OCI-LY7 (cell line): ENCODE data around the gene SNCA. TPM values are rescaled to one million over a fixed set of nuclear protein-coding genes. Genes with fewer than 3 reads are reported as not detected.

ENCODE experiments used
- BruUV-seq: library from RNA; stranded (reverse); fragments of 400-500 nt; replicated peaks from 2 replicates; lab custom pipeline; 2021; lab: Mats Ljungman, UMichigan
- CTCF ChIA-PET: fragments of 300-600 bp; sonication (Branson Sonifier 250); formaldehyde crosslinking; loops from one replicate; lab custom pipeline; 2022; ENCODE audit warnings: antibody characterized with exemption; ENCODE audit not compliant: unreplicated experiment; lab: Charles Lee
- POLR2A ChIA-PET: fragments of 300-600 bp; sonication (Branson Sonifier 250); formaldehyde crosslinking; loops from one replicate; lab custom pipeline; 2022; ENCODE audit warnings: antibody characterized with exemption; lab: Charles Lee
- DNase-seq: peaks from one replicate; pipeline ENCODE4 v3.0.0-alpha.2; 2015; ENCODE audit warnings: low spot score
- H2AFZ ChIP-seq: fragments of 200-600 bp; sonication (generic), shearing (Covaris generic); 2 replicates; pipeline ENCODE4 v1.6.1; 2014; ENCODE audit warnings: mild to moderate bottlenecking, antibody characterized with exemption, low read length, moderate library complexity
- H3K27ac ChIP-seq: fragments of 200-600 bp; sonication (generic); 2 replicates; pipeline ENCODE4 v1.5.1; 2014; ENCODE audit warnings: mixed run types, low read depth, mild to moderate bottlenecking, moderate library complexity, low read length, inconsistent platforms; ENCODE audit not compliant: poor library complexity, severe bottlenecking
- H3K36me3 ChIP-seq: fragments of 200-600 bp; sonication (generic); 2 replicates; pipeline ENCODE4 v1.6.1; 2014; ENCODE audit warnings: mild to moderate bottlenecking, antibody characterized with exemption, low read length, moderate library complexity, mixed read lengths; ENCODE audit not compliant: insufficient read depth
- H3K4me1 ChIP-seq: fragments of 200-600 bp; sonication (generic); 2 replicates; pipeline ENCODE4 v1.5.1; 2014; ENCODE audit warnings: mild to moderate bottlenecking, low read length; ENCODE audit not compliant: insufficient read depth, poor library complexity, severe bottlenecking
- H3K4me2 ChIP-seq: fragments of 200-600 bp; sonication (generic); 2 replicates; pipeline ENCODE4 v1.6.1; 2014; ENCODE audit warnings: mild to moderate bottlenecking, low read length
- H3K4me3 ChIP-seq: fragments of 200-600 bp; sonication (generic); 2 replicates; pipeline ENCODE4 v1.5.1; 2014; ENCODE audit warnings: mild to moderate bottlenecking, low read depth, low read length; ENCODE audit not compliant: poor library complexity, severe bottlenecking
- H3K79me2 ChIP-seq: fragments of 200-600 bp; sonication (generic); 2 replicates; pipeline ENCODE4 v1.6.1; 2016; ENCODE audit warnings: low read depth, mild to moderate bottlenecking, low read length, moderate library complexity, mixed read lengths; ENCODE audit not compliant: insufficient read depth
- H3K9me2 ChIP-seq: fragments of 200-600 bp; sonication (generic); 2 replicates; pipeline ENCODE4 v1.6.1; 2016; ENCODE audit warnings: mild to moderate bottlenecking, low read length, mixed read lengths; ENCODE audit not compliant: insufficient read depth
- H3K9me3 ChIP-seq: fragments of 200-600 bp; sonication (generic); 2 replicates; pipeline ENCODE4 v1.6.1; 2014; ENCODE audit warnings: mild to moderate bottlenecking, mixed run types, low read length, mixed read lengths
- H4K20me1 ChIP-seq: fragments of 200-600 bp; sonication (generic); 2 replicates; pipeline ENCODE4 v1.6.1; 2014; ENCODE audit warnings: mild to moderate bottlenecking, antibody characterized with exemption, low read length, moderate library complexity, mixed read lengths; ENCODE audit not compliant: insufficient read depth
- CTCF ChIP-seq: fragments of 200-600 bp; sonication (generic); conservative IDR thresholded peaks from 2 replicates; pipeline ENCODE4 v1.5.1; 2014; ENCODE audit warnings: mild to moderate bottlenecking, antibody characterized with exemption, low read length, moderate library complexity, mixed read lengths
- EZH2phosphoT487 ChIP-seq: fragments of 200-600 bp; sonication (generic); IDR thresholded peaks from 2 replicates; pipeline ENCODE4 v1.6.1; 2018; ENCODE audit warnings: low read depth, borderline replicate concordance, mild to moderate bottlenecking, mixed run types, antibody characterized with exemption, low read length, moderate library complexity, mixed read lengths
- intact Hi-C: fragments of 100-400 bp; cut with micrococcal nuclease; formaldehyde crosslinking; loops from one replicate; pipeline ENCODE4 v1.10.0; 2022; ENCODE audit not compliant: unreplicated experiment
- total RNA-seq, 2 experiments: library from RNA; depleted of rRNA in 1 of 2; stranded (reverse); fragments of >200 nt in 1 of 2; shearing (Covaris generic) in 1 of 2; gene quantifications; 2 replicates each; pipeline ENCODE4 v1.2.3, GENCODE V29; 2014 to 2022

SNCA gene
- total RNA-seq, 2 experiments from 2014 or later = not detected

DNA sequence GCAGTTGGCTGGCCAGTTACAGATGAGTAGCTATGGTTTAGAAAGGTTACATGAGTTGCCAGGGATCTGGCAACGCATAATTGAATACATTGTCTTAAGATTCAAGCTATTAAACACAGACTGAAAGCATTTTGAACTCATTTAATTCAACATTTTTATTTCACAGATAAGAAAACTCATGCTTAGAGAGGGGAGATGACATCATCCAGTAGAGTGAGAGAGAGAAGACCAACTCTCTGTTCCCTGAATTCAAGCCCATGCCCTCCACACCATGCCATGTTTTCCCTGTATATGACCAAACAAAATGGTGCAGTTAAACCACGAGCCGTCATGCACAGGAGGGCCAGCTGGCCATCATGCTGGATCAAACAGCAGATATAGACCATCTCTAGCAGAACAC lies 22.6 kb downstream of the SNCA start:
- Histone ChIP-seq H3K79me2 (no peaks in the 10 kb centered on the region), H3K4me3 (no peak overlapping the region), H3K9me2 (no peaks in the 10 kb centered on the region), H3K4me1 (no peaks in the 10 kb centered on the region), H4K20me1 (no peaks in the 10 kb centered on the region), H2AFZ (no peak overlapping the region), H3K27ac (no peak overlapping the region), H3K4me2 (no peak overlapping the region), H3K36me3 (no peaks in the 10 kb centered on the region), H3K9me3 (no peaks in the 10 kb centered on the region)
- no TSS peak for BruUV-seq
- intact Hi-C loops = no loop called here
- DNase-seq = no peak
- no peak for TF ChIP-seq CTCF
- no peak for TF ChIP-seq EZH2phosphoT487
- ChIA-PET CTCF (no interaction called here), POLR2A (no interaction called here)

DNA sequence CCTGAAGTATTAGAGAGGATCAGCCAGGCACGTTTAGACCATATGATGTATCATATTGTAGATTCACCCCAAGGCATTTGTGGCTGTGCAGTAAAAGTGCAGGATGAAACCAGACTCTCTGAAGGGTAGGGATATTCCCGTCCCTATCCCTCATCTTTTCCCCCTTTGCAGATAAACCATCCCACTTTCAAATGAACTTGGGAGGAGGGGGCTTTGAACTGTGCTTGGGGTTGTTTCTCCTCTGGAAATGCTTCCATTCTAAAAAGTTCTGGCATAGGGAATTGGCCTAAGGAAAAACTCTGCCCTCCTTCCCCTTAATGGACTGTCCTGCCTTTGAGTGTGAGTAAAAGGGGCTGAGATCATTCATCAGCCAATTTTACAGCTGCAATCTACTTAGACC lies 23.8 kb downstream of the SNCA start:
- no peaks in the 10 kb centered on the region for H3K79me2 ChIP-seq
- no peak overlapping the region for H3K27ac ChIP-seq
- intact Hi-C loops = no loop called here
- no peaks in the 10 kb centered on the region for H3K9me2 ChIP-seq
- no peak overlapping the region for H3K4me3 ChIP-seq
- H3K4me2 ChIP-seq = no peak overlapping the region
- H3K9me3 ChIP-seq = no peaks in the 10 kb centered on the region
- H3K4me1 ChIP-seq = no peaks in the 10 kb centered on the region
- H2AFZ ChIP-seq = no peak overlapping the region
- H3K36me3 ChIP-seq = no peaks in the 10 kb centered on the region
- H4K20me1 ChIP-seq = no peaks in the 10 kb centered on the region
- no peak for TF ChIP-seq EZH2phosphoT487
- TF ChIP-seq CTCF = no peak
- no TSS peak for BruUV-seq
- DNase-seq = no peak
- ChIA-PET POLR2A (no interaction called here), CTCF (no interaction called here)

GRCh38 chr4:89807441-89808140 lies 29.4 kb downstream of the SNCA start:
- Histone ChIP-seq H3K79me2 (no peaks in the 10 kb centered on the region), H3K9me3 (no peaks in the 10 kb centered on the region), H3K4me1 (no peaks in the 10 kb centered on the region), H3K4me3 (no peak overlapping the region), H3K36me3 (no peaks in the 10 kb centered on the region), H3K9me2 (no peaks in the 10 kb centered on the region), H4K20me1 (no peaks in the 10 kb centered on the region), H3K27ac (no peak overlapping the region), H2AFZ (no peak overlapping the region), H3K4me2 (no peak overlapping the region)
- intact Hi-C loops = no loop called here
- TF ChIP-seq EZH2phosphoT487 (no peak), CTCF (no peak)
- DNase-seq = no peak
- no TSS peak for BruUV-seq
- CTCF ChIA-PET = no interaction called here
- POLR2A ChIA-PET = no interaction called here
